Small intestine (tissue), 7 donors: ENCODE measurements around the gene SPEG. TPM values are rescaled to one million over a fixed set of nuclear protein-coding genes. Genes with fewer than 3 reads are reported as not detected.
A peak's percentile ranks its signal among the peaks of the same experiment; 100 is the strongest.

Source experiments
- DNase-seq, 2 donors: peaks; one replicate each; pipeline versions ENCODE4 v3.0.0 to v3.0.0-alpha.2; 2013
- FAIRE-seq: peaks from 2 replicates; lab custom pipeline; 2012; peaks lifted over from hg19 to GRCh38; lab: Jason Lieb, UNC
- H3K27ac ChIP-seq, 3 donors: one replicate each; pipeline ENCODE4 v1.5.1; 2013; ENCODE audit warnings: low read length in 2 of 3, mild to moderate bottlenecking in 2 of 3, control low read depth in 1 of 3, inconsistent platforms in 1 of 3, low read depth in 1 of 3, moderate library complexity in 1 of 3
- H3K27me3 ChIP-seq, 3 donors: one replicate each; pipeline ENCODE4 v1.6.1; 2013; ENCODE audit warnings: low read length in 3 of 3, inconsistent platforms in 1 of 3; ENCODE audit not compliant: control insufficient read depth in 3 of 3, insufficient read depth in 3 of 3
- H3K36me3 ChIP-seq, 3 donors: one replicate each; pipeline ENCODE4 v1.6.1; 2013; ENCODE audit warnings: low read length in 3 of 3, inconsistent platforms in 1 of 3, low read depth in 1 of 3, mild to moderate bottlenecking in 1 of 3, moderate library complexity in 1 of 3; ENCODE audit not compliant: control insufficient read depth in 3 of 3, insufficient read depth in 2 of 3
- H3K4me1 ChIP-seq, 3 donors: one replicate each; pipeline ENCODE4 v1.6.1; 2013; ENCODE audit warnings: low read length in 2 of 3, inconsistent platforms in 1 of 3, low read depth in 1 of 3, mild to moderate bottlenecking in 1 of 3, moderate library complexity in 1 of 3; ENCODE audit not compliant: control insufficient read depth in 3 of 3, insufficient read depth in 2 of 3
- H3K4me3 ChIP-seq, 3 donors: one replicate each; pipeline ENCODE4 v1.5.1; 2013; ENCODE audit warnings: low read length in 3 of 3, control low read depth in 1 of 3, inconsistent platforms in 1 of 3, low read depth in 1 of 3, mild to moderate bottlenecking in 1 of 3, moderate library complexity in 1 of 3
- H3K9me3 ChIP-seq, 2 donors: one replicate each; pipeline ENCODE4 v1.6.1; 2013; ENCODE audit warnings: low read depth in 1 of 2, low read length in 1 of 2; ENCODE audit not compliant: control insufficient read depth in 2 of 2, insufficient read depth in 1 of 2
- WGBS, 3 donors: extraction: QIAGEN DNeasy Blood & Tissue Kit; methylation state at CpG; one replicate each; pipeline ENCODE4 v1.1.7; 2013; 5-methylcytosine and 5-hydroxymethylcytosine counted together
- polyA plus RNA-seq, 4 donors: library from polyadenylated mRNA; stranded (reverse) in 3 of 4; unstranded in 1 of 4; fragments of 200-250 nt in 3 of 4; fragments of 120-200 nt in 1 of 4; gene quantifications; one replicate each; pipeline versions ENCODE4 v1.2.1 to v1.2.3, GENCODE V29; 2013
- donor health status: healthy with polysubstance abuse.
- donor health status: control.
- donor health status: control.
- donor health status: Bipolar disorder and iron deficiency.
- donor health status: healthy.

Gene SPEG
- polyA plus RNA-seq, 4 donors: 0.45 to 15.7 (median 5.3) TPM

- Histone ChIP-seq H3K27ac (no peak overlapping the region), H3K4me1 (peaks cover 0 to 20% (median 0%) of the 10 kb centered on the region in 3 donors), H3K27me3 (peaks cover 0 to 65% (median 23%) of the 10 kb centered on the region in 3 donors), H3K9me3 (no peaks in the 10 kb centered on the region), H3K4me3 (no peak overlapping the region), H3K36me3 (no peaks in the 10 kb centered on the region)
- FAIRE-seq (no peak), DNase-seq (peak; percentile 79 to 89)
- 12 to 19% (median 12%) methylated on average over 20 to 21 of the region's 21 CpGs for WGBS, 3 donors
Measured at GRCh38 chr2:219530048-219530963, 95.7 kb downstream of the SPEG start.

- Histone ChIP-seq H3K4me3 (no peak overlapping the region), H3K27me3 (peaks cover 0 to 50% (median 15%) of the 10 kb centered on the region in 3 donors), H3K36me3 (no peaks in the 10 kb centered on the region), H3K27ac (no peak overlapping the region), H3K4me1 (peaks cover 0 to 6% (median 0%) of the 10 kb centered on the region in 3 donors), H3K9me3 (no peaks in the 10 kb centered on the region)
- FAIRE-seq (no peak), DNase-seq (no peak)
- 69 to 78% (median 71%) methylated on average over 20 of the region's 20 CpGs for WGBS, 3 donors
Measured at GRCh38 chr2:219531639-219532377, 97.2 kb downstream of the SPEG start.

- 69 to 82% (median 76%) methylated on average over 8 of the region's 8 CpGs for WGBS, 3 donors
- H3K9me3 ChIP-seq: no peaks in the 10 kb centered on the region
- DNase-seq: no peak
- peaks cover 0 to 4% (median 0%) of the 10 kb centered on the region in 3 donors for H3K4me1 ChIP-seq
- no peak overlapping the region for H3K27ac ChIP-seq
- H3K27me3 ChIP-seq: peaks cover 0 to 45% (median 10%) of the 10 kb centered on the region in 3 donors
- H3K36me3 ChIP-seq: no peaks in the 10 kb centered on the region
- H3K4me3 ChIP-seq: no peak overlapping the region
- no peak for FAIRE-seq
Measured at GRCh38 chr2:219532378-219532649, 97.7 kb downstream of the SPEG start.

GRCh38 chr2:219533930-219534661 lies 99.5 kb downstream of the SPEG start:
- H3K36me3 ChIP-seq: peaks cover 0 to 17% (median under 1%) of the 10 kb centered on the region in 3 donors
- FAIRE-seq (no peak), DNase-seq (no peak)

GRCh38 chr2:219536425-219536824 lies 101.8 kb downstream of the SPEG start:
- FAIRE-seq: no peak
- Histone ChIP-seq H3K4me1 (peaks cover 0 to 21% (median 0%) of the 10 kb centered on the region in 3 donors), H3K36me3 (peaks cover 3 to 40% (median 9%) of the 10 kb centered on the region in 3 donors), H3K4me3 (no peak overlapping the region), H3K9me3 (no peaks in the 10 kb centered on the region), H3K27me3 (peaks cover 0 to 12% (median 3%) of the 10 kb centered on the region in 3 donors), H3K27ac (no peak overlapping the region)
- WGBS, 3 donors: 86 to 90% (median 87%) methylated on average over 16 of the region's 16 CpGs
- DNase-seq: no peak

More at GRCh38 chr2:219533930-219534661, 99.5 kb downstream of the SPEG start:
- H3K4me1 ChIP-seq: peaks cover 0 to 22% (median 0%) of the 10 kb centered on the region in 3 donors
- H3K4me3 ChIP-seq: no peak overlapping the region
- no peaks in the 10 kb centered on the region for H3K9me3 ChIP-seq
- WGBS, 3 donors: 63 to 84% (median 72%) methylated on average over 6 of the region's 6 CpGs
- no peak overlapping the region for H3K27ac ChIP-seq
- H3K27me3 ChIP-seq: peaks cover 0 to 31% (median 7%) of the 10 kb centered on the region in 3 donors

- WGBS, 3 donors: 53 to 70% (median 61%) methylated on average over 9 of the region's 9 CpGs
- Histone ChIP-seq H3K9me3 (no peaks in the 10 kb centered on the region), H3K4me3 (no peak overlapping the region), H3K27ac (no peak overlapping the region), H3K4me1 (peaks cover 0 to 26% (median 1%) of the 10 kb centered on the region in 3 donors), H3K27me3 (peaks cover 0 to 6% (median 3%) of the 10 kb centered on the region in 3 donors), H3K36me3 (peaks cover 3 to 42% (median 9%) of the 10 kb centered on the region in 3 donors)
- DNase-seq (no peak), FAIRE-seq (no peak)
Measured at GRCh38 chr2:219536967-219537366, 102.3 kb downstream of the SPEG start.

GRCh38 chr2:219537657-219538488 lies 103.2 kb downstream of the SPEG start:
- H3K9me3 ChIP-seq: no peaks in the 10 kb centered on the region
- WGBS, 3 donors: 42 to 45% (median 44%) methylated on average over 13 to 14 of the region's 15 CpGs
- no peak overlapping the region for H3K4me3 ChIP-seq
- FAIRE-seq (no peak), DNase-seq (peak in 1 of 2 donors; percentile 50)
- peaks cover 3 to 42% (median 9%) of the 10 kb centered on the region in 3 donors for H3K36me3 ChIP-seq
- peaks cover 0 to 3% (median 3%) of the 10 kb centered on the region in 3 donors for H3K27me3 ChIP-seq
- peaks cover 0 to 32% (median 5%) of the 10 kb centered on the region in 3 donors for H3K4me1 ChIP-seq
- H3K27ac ChIP-seq: peak overlapping the region in 1 of 3 donors; percentile 40
